ENCODE data around the gene PILRA. TPM values are rescaled to one million over a fixed set of nuclear protein-coding genes. Genes with fewer than 3 reads are reported as not detected.
"Not testable (repeated sequence)": the region's sequence is repeated elsewhere in the genome, so short reads cannot be mapped to it uniquely, and the experiment has no call there.

The PILRA gene
- total and polyA plus RNA-seq, 4 donors: 9.9 to 122 (median 27.5) TPM

GRCh38 chr7:100360135-100360854, 13.0 kb upstream of the PILRA start:
- no peak for ATAC-seq (ENCODE audit: insufficient read depth, low FRiP score)
- Histone ChIP-seq H3K9ac (ENCODE audit: insufficient read depth in 1 of 2, low read length in 2 of 2) (no peak overlapping the region), H3K27me3 (ENCODE audit: control insufficient read depth in 3 of 3, insufficient read depth in 3 of 3, low read length in 2 of 3) (no peaks in the 10 kb centered on the region), H3K4me1 (ENCODE audit: control insufficient read depth in 5 of 5, insufficient read depth in 5 of 5, low read length in 5 of 5) (no peaks in the 10 kb centered on the region), H3K27ac (ENCODE audit: low read depth in 1 of 2, low read length in 1 of 2) (no peak overlapping the region), H3K36me3 (ENCODE audit: control insufficient read depth in 4 of 4, insufficient read depth in 4 of 4, low read length in 4 of 4) (peaks cover 19 to 55% (median 35%) of the 10 kb centered on the region in 4 donors), H3K4me3 (no peak overlapping the region), H3K9me3 (ENCODE audit: control insufficient read depth in 4 of 4, insufficient read depth in 3 of 4, low read length in 3 of 4) (no peaks in the 10 kb centered on the region)
- no peak for DNase-seq
- 68 to 86% methylated on average over 3 of the region's 3 CpGs for WGBS, 2 donors
- TF ChIP-seq CTCF (IDR thresholded peaks at IDR 0.05; ENCODE audit: control extremely low read depth, extremely low read depth): no peak

GRCh38 chr7:100363098-100363497, 10.2 kb upstream of the PILRA start:
- Histone ChIP-seq H3K9me3 (ENCODE audit: control insufficient read depth in 4 of 4, insufficient read depth in 3 of 4, low read length in 3 of 4) (peaks cover 0 to 2% (median 0%) of the 10 kb centered on the region in 4 donors), H3K4me3 (no peak overlapping the region), H3K27ac (ENCODE audit: low read depth in 1 of 2, low read length in 1 of 2) (no peak overlapping the region), H3K4me1 (ENCODE audit: control insufficient read depth in 5 of 5, insufficient read depth in 5 of 5, low read length in 5 of 5) (peaks cover 0 to 4% (median 0%) of the 10 kb centered on the region in 5 donors), H3K27me3 (ENCODE audit: control insufficient read depth in 3 of 3, insufficient read depth in 3 of 3, low read length in 2 of 3) (no peaks in the 10 kb centered on the region), H3K9ac (ENCODE audit: insufficient read depth in 1 of 2, low read length in 2 of 2) (no peak overlapping the region), H3K36me3 (ENCODE audit: control insufficient read depth in 4 of 4, insufficient read depth in 4 of 4, low read length in 4 of 4) (peaks cover 16 to 33% (median 26%) of the 10 kb centered on the region in 4 donors)
- no peak for TF ChIP-seq CTCF (IDR thresholded peaks at IDR 0.05; ENCODE audit: control extremely low read depth, extremely low read depth)
- no peak for DNase-seq
- no peak for ATAC-seq (ENCODE audit: insufficient read depth, low FRiP score)

- not testable (repeated sequence) for H3K9ac ChIP-seq (ENCODE audit: insufficient read depth in 1 of 2, low read length in 2 of 2); H3K27ac ChIP-seq (ENCODE audit: low read depth in 1 of 2, low read length in 1 of 2); H3K4me3 ChIP-seq; H3K9me3 ChIP-seq (ENCODE audit: control insufficient read depth in 4 of 4, insufficient read depth in 3 of 4, low read length in 3 of 4); DNase-seq; ATAC-seq (ENCODE audit: insufficient read depth, low FRiP score); H3K27me3 ChIP-seq (ENCODE audit: control insufficient read depth in 3 of 3, insufficient read depth in 3 of 3, low read length in 2 of 3); H3K4me1 ChIP-seq (ENCODE audit: control insufficient read depth in 5 of 5, insufficient read depth in 5 of 5, low read length in 5 of 5)
- H3K36me3 ChIP-seq (ENCODE audit: control insufficient read depth in 4 of 4, insufficient read depth in 4 of 4, low read length in 4 of 4): peaks cover 16 to 28% (median 22%) of the 10 kb centered on the region in 4 donors
- WGBS, 2 donors: 97% methylated on average over 7 of the region's 7 CpGs
Observed at GRCh38 chr7:100363797-100364196, 9.5 kb upstream of the PILRA start.

GRCh38 chr7:100364480-100364879, 8.8 kb upstream of the PILRA start:
- no peak for DNase-seq
- H3K27ac ChIP-seq (ENCODE audit: low read depth in 1 of 2, low read length in 1 of 2): no peak overlapping the region
- peaks cover 0 to 4% (median 0%) of the 10 kb centered on the region in 5 donors for H3K4me1 ChIP-seq (ENCODE audit: control insufficient read depth in 5 of 5, insufficient read depth in 5 of 5, low read length in 5 of 5)
- no peak overlapping the region for H3K9ac ChIP-seq (ENCODE audit: insufficient read depth in 1 of 2, low read length in 2 of 2)
- H3K36me3 ChIP-seq (ENCODE audit: control insufficient read depth in 4 of 4, insufficient read depth in 4 of 4, low read length in 4 of 4): peaks cover 10 to 21% (median 18%) of the 10 kb centered on the region in 4 donors
- TF ChIP-seq CTCF (IDR thresholded peaks at IDR 0.05; ENCODE audit: control extremely low read depth, extremely low read depth): no peak
- no peak overlapping the region for H3K4me3 ChIP-seq
- peaks cover 0 to 2% (median 0%) of the 10 kb centered on the region in 4 donors for H3K9me3 ChIP-seq (ENCODE audit: control insufficient read depth in 4 of 4, insufficient read depth in 3 of 4, low read length in 3 of 4)
- 84 to 86% methylated on average over 6 of the region's 6 CpGs for WGBS, 2 donors
- no peak for ATAC-seq (ENCODE audit: insufficient read depth, low FRiP score)
- no peaks in the 10 kb centered on the region for H3K27me3 ChIP-seq (ENCODE audit: control insufficient read depth in 3 of 3, insufficient read depth in 3 of 3, low read length in 2 of 3)

GRCh38 chr7:100365998-100366367, 7.3 kb upstream of the PILRA start:
- not testable (repeated sequence) for H3K9me3 ChIP-seq (ENCODE audit: control insufficient read depth in 4 of 4, insufficient read depth in 3 of 4, low read length in 3 of 4); H3K9ac ChIP-seq (ENCODE audit: insufficient read depth in 1 of 2, low read length in 2 of 2); ATAC-seq (ENCODE audit: insufficient read depth, low FRiP score); H3K4me3 ChIP-seq; H3K27me3 ChIP-seq (ENCODE audit: control insufficient read depth in 3 of 3, insufficient read depth in 3 of 3, low read length in 2 of 3); DNase-seq; H3K27ac ChIP-seq (ENCODE audit: low read depth in 1 of 2, low read length in 1 of 2); H3K4me1 ChIP-seq (ENCODE audit: control insufficient read depth in 5 of 5, insufficient read depth in 5 of 5, low read length in 5 of 5)
- WGBS, 2 donors: 93% methylated on average over 7 of the region's 7 CpGs
- H3K36me3 ChIP-seq (ENCODE audit: control insufficient read depth in 4 of 4, insufficient read depth in 4 of 4, low read length in 4 of 4): peaks cover 10 to 16% (median 12%) of the 10 kb centered on the region in 4 donors
